ENCODE results near the gene RAB23. TPM values are rescaled to one million over a fixed set of nuclear protein-coding genes. Genes with fewer than 3 reads are reported as not detected.
A peak's percentile ranks its signal among the peaks of the same experiment; 100 is the strongest.

RAB23 gene
- total RNA-seq, 1 donor from 2014 or later: 3.0 TPM

- Mint-ChIP-seq H3K9me3 (no peaks in the 10 kb centered on the region), H3K4me1 (peaks cover 3% of the 10 kb centered on the region), H3K27ac (no peak overlapping the region), H3K27me3 (no peaks in the 10 kb centered on the region), H3K36me3 (ENCODE audit: low read depth) (peaks cover 34% of the 10 kb centered on the region), H3K4me3 (no peak overlapping the region)
- intact Hi-C loops (cut with micrococcal nuclease): loop anchor here (2.0 kb wide), 1 partner anchor 14 kb away; the partner anchor contains the start of gene BAG2
- DNase-seq: no peak
Measured at GRCh38 chr6:57159127-57159526, 63.0 kb downstream of the RAB23 start.

GRCh38 chr6:57158658-57159057 is 63.4 kb downstream of the RAB23 start:
- peak overlapping the region; percentile 51 for H3K27ac Mint-ChIP-seq
- intact Hi-C loops (cut with micrococcal nuclease): loop anchor here (1.0 to 2.0 kb wide), 2 partner anchors 10 to 14 kb away; partner anchors contain the start of gene BAG2
- no peak for DNase-seq
- H3K27me3 Mint-ChIP-seq: no peaks in the 10 kb centered on the region
- H3K4me3 Mint-ChIP-seq: no peak overlapping the region
- H3K9me3 Mint-ChIP-seq: no peaks in the 10 kb centered on the region
- H3K4me1 Mint-ChIP-seq: peaks cover 3% of the 10 kb centered on the region
- peaks cover 34% of the 10 kb centered on the region for H3K36me3 Mint-ChIP-seq (ENCODE audit: low read depth)

GRCh38 chr6:57147955-57148858 is 73.9 kb downstream of the RAB23 start:
- Mint-ChIP-seq H3K4me3 (peak overlapping the region; percentile 51), H3K27ac (peak overlapping the region; percentile 88)
- intact Hi-C loops (cut with micrococcal nuclease): loop anchor here (1.0 kb wide), 3 partner anchors 10 to 59 kb away; partner anchors contain the start of gene BAG2

GRCh38 chr6:57147401-57147800 is 74.7 kb downstream of the RAB23 start:
- Mint-ChIP-seq H3K4me1 (peaks cover 16% of the 10 kb centered on the region), H3K4me3 (no peak overlapping the region), H3K27me3 (no peaks in the 10 kb centered on the region), H3K36me3 (ENCODE audit: low read depth) (peaks cover 63% of the 10 kb centered on the region), H3K9me3 (peaks cover 7% of the 10 kb centered on the region), H3K27ac (no peak overlapping the region)
- DNase-seq: no peak
- intact Hi-C loops (cut with micrococcal nuclease): no loop called here

More at GRCh38 chr6:57147955-57148858, 73.9 kb downstream of the RAB23 start:
- Mint-ChIP-seq H3K36me3 (ENCODE audit: low read depth) (peaks cover 61% of the 10 kb centered on the region), H3K4me1 (peaks cover 16% of the 10 kb centered on the region), H3K27me3 (no peaks in the 10 kb centered on the region), H3K9me3 (peaks cover 7% of the 10 kb centered on the region)
- no peak for DNase-seq

- no peak overlapping the region for H3K4me3 Mint-ChIP-seq
- H3K36me3 Mint-ChIP-seq (ENCODE audit: low read depth): peaks cover 59% of the 10 kb centered on the region
- no peak overlapping the region for H3K27ac Mint-ChIP-seq
- H3K27me3 Mint-ChIP-seq: no peaks in the 10 kb centered on the region
- no peak for DNase-seq
- intact Hi-C loops (cut with micrococcal nuclease): no loop called here
- H3K4me1 Mint-ChIP-seq: peaks cover 15% of the 10 kb centered on the region
- H3K9me3 Mint-ChIP-seq: peaks cover 7% of the 10 kb centered on the region
Measured at GRCh38 chr6:57143690-57144089, 78.4 kb downstream of the RAB23 start.

- Mint-ChIP-seq H3K27me3 (no peaks in the 10 kb centered on the region), H3K9me3 (peaks cover 7% of the 10 kb centered on the region), H3K36me3 (ENCODE audit: low read depth) (peaks cover 51% of the 10 kb centered on the region), H3K4me1 (peaks cover 2% of the 10 kb centered on the region), H3K4me3 (no peak overlapping the region), H3K27ac (no peak overlapping the region)
- intact Hi-C loops (cut with micrococcal nuclease): no loop called here
- DNase-seq: no peak
Measured at GRCh38 chr6:57142178-57142525, 80.0 kb downstream of the RAB23 start.

GRCh38 chr6:57141451-57142177 is 80.5 kb downstream of the RAB23 start:
- Mint-ChIP-seq H3K27me3 (no peaks in the 10 kb centered on the region), H3K36me3 (ENCODE audit: low read depth) (peaks cover 54% of the 10 kb centered on the region), H3K9me3 (peaks cover 7% of the 10 kb centered on the region), H3K4me3 (no peak overlapping the region), H3K4me1 (peaks cover 3% of the 10 kb centered on the region), H3K27ac (no peak overlapping the region)
- no peak for DNase-seq
- intact Hi-C loops (cut with micrococcal nuclease): no loop called here

GRCh38 chr6:57138026-57138425 is 84.1 kb downstream of the RAB23 start:
- H3K4me3 Mint-ChIP-seq: no peak overlapping the region
- no peaks in the 10 kb centered on the region for H3K9me3 Mint-ChIP-seq
- intact Hi-C loops (cut with micrococcal nuclease): no loop called here
- no peak for DNase-seq
- peaks cover 8% of the 10 kb centered on the region for H3K4me1 Mint-ChIP-seq
- no peaks in the 10 kb centered on the region for H3K27me3 Mint-ChIP-seq
- peaks cover 47% of the 10 kb centered on the region for H3K36me3 Mint-ChIP-seq (ENCODE audit: low read depth)
- no peak overlapping the region for H3K27ac Mint-ChIP-seq

GRCh38 chr6:57137350-57137749 is 84.8 kb downstream of the RAB23 start:
- Mint-ChIP-seq H3K36me3 (ENCODE audit: low read depth) (peaks cover 41% of the 10 kb centered on the region), H3K27me3 (no peaks in the 10 kb centered on the region), H3K27ac (peak overlapping the region; percentile 4), H3K4me1 (peaks cover 8% of the 10 kb centered on the region), H3K4me3 (no peak overlapping the region), H3K9me3 (no peaks in the 10 kb centered on the region)
- DNase-seq: no peak
- intact Hi-C loops (cut with micrococcal nuclease): no loop called here

Other genes starting within 250 kb of the RAB23 start
- 13.3 and 16.0 TPM in 2 replicates for gene KIAA1586, start 175.6 kb downstream of the RAB23 start, total RNA-seq
- 58.1 and 61.2 TPM in 2 replicates for gene ZNF451, start 132.1 kb downstream of the RAB23 start, total RNA-seq
- 13.1 and 13.2 TPM in 2 replicates for gene BAG2, start 50.0 kb downstream of the RAB23 start, total RNA-seq
- 37.5 and 41.3 TPM in 2 replicates for gene PRIM2, start 95.3 kb upstream of the RAB23 start, total RNA-seq